Measurements from ENCODE around the gene TGFBR3L. TPM values are rescaled to one million over a fixed set of nuclear protein-coding genes. Genes with fewer than 3 reads are reported as not detected.

Gene TGFBR3L
- polyA plus RNA-seq, 3 donors, result not detected

DNA sequence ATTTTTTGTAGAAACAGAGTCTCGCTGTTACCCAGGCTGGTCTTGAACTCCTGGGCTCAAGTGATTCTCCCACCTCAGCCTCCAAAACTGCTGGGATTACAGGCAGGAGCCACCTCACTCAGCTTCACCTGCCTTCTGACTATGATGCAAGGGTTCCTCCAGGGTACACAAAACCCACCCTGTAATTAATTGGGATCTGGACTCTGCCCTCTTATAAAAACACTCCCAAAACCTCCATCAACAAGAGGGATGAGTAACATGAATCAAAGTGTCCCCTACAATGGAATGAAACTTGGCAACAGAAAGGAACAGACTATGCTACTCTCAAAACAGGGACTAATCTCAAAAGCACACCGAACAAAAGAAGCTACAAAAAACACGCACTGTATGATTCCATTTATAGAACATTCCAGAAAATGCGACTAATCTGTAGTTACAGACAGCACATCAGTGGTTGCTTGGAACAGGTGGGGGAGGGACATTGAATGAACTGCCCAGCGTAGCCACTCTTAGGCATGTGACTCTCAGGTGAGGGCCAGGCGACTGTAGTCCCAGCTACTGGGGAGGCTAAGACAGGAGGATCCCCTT, 37.3 kb upstream of the TGFBR3L start:
- Histone ChIP-seq H3K79me2 (ENCODE audit: insufficient read depth, low read length) (no peaks in the 10 kb centered on the region), H3K4me1 (ENCODE audit: control insufficient read depth in 1 of 2, insufficient read depth in 2 of 2, low read length in 2 of 2) (peaks cover under 1 to 8% of the 10 kb centered on the region in 2 donors), H3K36me3 (replicated peaks in 1 of 2; ENCODE audit: control insufficient read depth in 1 of 2, insufficient read depth in 2 of 2, low read length in 2 of 2) (no peaks in the 10 kb centered on the region), H4K20me1 (ENCODE audit: insufficient read depth, low read length) (no peaks in the 10 kb centered on the region), H3K9me3 (replicated peaks in 1 of 2; ENCODE audit: control insufficient read depth in 1 of 2, insufficient read depth in 1 of 2, low read length in 2 of 2) (peaks cover 6 to 14% of the 10 kb centered on the region in 2 donors), H3K4me2 (replicated peaks; ENCODE audit: extremely low read depth, low read length, poor library complexity, severe bottlenecking) (no peak overlapping the region), H2AFZ (ENCODE audit: insufficient read depth, low read depth, low read length, poor library complexity, severe bottlenecking) (no peak overlapping the region), H3K9ac (ENCODE audit: insufficient read depth, low read length, poor library complexity, severe bottlenecking) (no peak overlapping the region), H3K27me3 (ENCODE audit: control insufficient read depth in 2 of 2, insufficient read depth in 2 of 2, low read length in 2 of 2) (peaks cover 23 to 39% of the 10 kb centered on the region in 2 donors), H3K27ac (ENCODE audit: low read depth in 1 of 2, low read length in 2 of 2) (no peak overlapping the region), H3K4me3 (replicated peaks in 1 of 3; ENCODE audit: low read depth in 2 of 3, low read length in 3 of 3) (no peak overlapping the region)
- no peak for DNase-seq
- peaks cover 37 to 53% (median 51%) of the 10 kb centered on the region in 3 donors for H3K27me3 Mint-ChIP-seq (ENCODE audit: low read depth in 3 of 3)
- intact Hi-C loops (cut with micrococcal nuclease), result no loop called here
- no peak overlapping the region for H3K27ac Mint-ChIP-seq
- peaks cover 2% of the 10 kb centered on the region for H3K4me1 Mint-ChIP-seq
- TF ChIP-seq, protein P1, sequence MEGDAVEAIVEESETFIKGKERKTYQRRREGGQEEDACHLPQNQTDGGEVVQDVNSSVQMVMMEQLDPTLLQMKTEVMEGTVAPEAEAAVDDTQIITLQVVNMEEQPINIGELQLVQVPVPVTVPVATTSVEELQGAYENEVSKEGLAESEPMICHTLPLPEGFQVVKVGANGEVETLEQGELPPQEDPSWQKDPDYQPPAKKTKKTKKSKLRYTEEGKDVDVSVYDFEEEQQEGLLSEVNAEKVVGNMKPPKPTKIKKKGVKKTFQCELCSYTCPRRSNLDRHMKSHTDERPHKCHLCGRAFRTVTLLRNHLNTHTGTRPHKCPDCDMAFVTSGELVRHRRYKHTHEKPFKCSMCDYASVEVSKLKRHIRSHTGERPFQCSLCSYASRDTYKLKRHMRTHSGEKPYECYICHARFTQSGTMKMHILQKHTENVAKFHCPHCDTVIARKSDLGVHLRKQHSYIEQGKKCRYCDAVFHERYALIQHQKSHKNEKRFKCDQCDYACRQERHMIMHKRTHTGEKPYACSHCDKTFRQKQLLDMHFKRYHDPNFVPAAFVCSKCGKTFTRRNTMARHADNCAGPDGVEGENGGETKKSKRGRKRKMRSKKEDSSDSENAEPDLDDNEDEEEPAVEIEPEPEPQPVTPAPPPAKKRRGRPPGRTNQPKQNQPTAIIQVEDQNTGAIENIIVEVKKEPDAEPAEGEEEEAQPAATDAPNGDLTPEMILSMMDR (IDR thresholded peaks at IDR 0.05), result no peak
- 97% methylated on average over 3 of the region's 6 CpGs for WGBS (ENCODE audit: insufficient coverage)
- no peak overlapping the region for H3K4me3 Mint-ChIP-seq
- H3K36me3 Mint-ChIP-seq, result peaks cover 0 to 4% of the 10 kb centered on the region in 2 donors
- H3K9me3 Mint-ChIP-seq, result peaks cover 2 to 27% (median 13%) of the 10 kb centered on the region in 7 donors

DNA sequence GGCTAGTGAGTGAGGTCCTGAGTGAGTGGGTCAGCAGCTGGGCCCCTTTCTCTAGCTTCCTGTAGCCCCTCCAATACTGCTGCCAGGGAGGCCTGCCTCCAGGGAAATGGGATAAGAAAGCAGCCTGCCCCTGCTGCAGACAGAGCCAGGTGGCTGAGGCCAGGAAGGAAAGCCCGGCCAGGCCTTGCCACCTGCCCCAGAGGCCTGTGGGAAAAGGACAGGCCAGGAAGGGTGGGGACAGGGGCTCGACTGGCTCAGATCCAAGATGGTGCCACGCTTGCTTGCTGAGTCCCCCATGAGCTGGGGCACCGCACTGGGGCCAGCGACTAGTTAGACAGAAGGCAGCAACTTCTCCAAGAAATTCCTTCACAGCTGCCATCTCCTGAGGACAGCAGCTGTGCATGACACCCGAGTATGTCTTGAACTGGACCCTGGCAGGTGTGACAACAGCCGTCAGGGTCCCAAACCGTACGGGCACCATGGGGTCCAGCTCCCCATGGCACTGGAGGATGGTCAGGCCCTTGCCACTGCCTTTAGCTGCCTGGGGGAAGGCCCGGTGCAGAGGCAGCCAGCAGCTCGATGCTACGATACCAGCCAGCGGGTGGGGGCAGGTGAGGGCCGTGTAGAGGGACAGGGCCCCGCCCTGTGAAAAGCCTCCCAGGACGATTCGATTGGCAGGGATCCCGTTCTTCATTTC, 35.4 kb upstream of the TGFBR3L start:
- Mint-ChIP-seq H3K9me3 (peaks cover 2 to 19% (median 9%) of the 10 kb centered on the region in 7 donors), H3K27me3 (ENCODE audit: low read depth in 3 of 3) (peaks cover 24 to 37% (median 36%) of the 10 kb centered on the region in 3 donors), H3K27ac (peak overlapping the region in 1 of 7 donors; percentile 46), H3K4me1 (peaks cover 2% of the 10 kb centered on the region), H3K36me3 (no peaks in the 10 kb centered on the region), H3K4me3 (no peak overlapping the region)
- Histone ChIP-seq H3K4me1 (ENCODE audit: control insufficient read depth in 1 of 2, insufficient read depth in 2 of 2, low read length in 2 of 2) (peaks cover 0 to 5% of the 10 kb centered on the region in 2 donors), H3K4me3 (replicated peaks in 1 of 3; ENCODE audit: low read depth in 2 of 3, low read length in 3 of 3) (no peak overlapping the region), H3K9ac (ENCODE audit: insufficient read depth, low read length, poor library complexity, severe bottlenecking) (no peak overlapping the region), H2AFZ (ENCODE audit: insufficient read depth, low read depth, low read length, poor library complexity, severe bottlenecking) (no peak overlapping the region), H4K20me1 (ENCODE audit: insufficient read depth, low read length) (no peaks in the 10 kb centered on the region), H3K36me3 (replicated peaks in 1 of 2; ENCODE audit: control insufficient read depth in 1 of 2, insufficient read depth in 2 of 2, low read length in 2 of 2) (no peaks in the 10 kb centered on the region), H3K9me3 (replicated peaks in 1 of 2; ENCODE audit: control insufficient read depth in 1 of 2, insufficient read depth in 1 of 2, low read length in 2 of 2) (peaks cover 3 to 6% of the 10 kb centered on the region in 2 donors), H3K27me3 (ENCODE audit: control insufficient read depth in 2 of 2, insufficient read depth in 2 of 2, low read length in 2 of 2) (peaks cover 8 to 23% of the 10 kb centered on the region in 2 donors), H3K79me2 (ENCODE audit: insufficient read depth, low read length) (no peaks in the 10 kb centered on the region), H3K27ac (ENCODE audit: low read depth in 1 of 2, low read length in 2 of 2) (no peak overlapping the region), H3K4me2 (replicated peaks; ENCODE audit: extremely low read depth, low read length, poor library complexity, severe bottlenecking) (no peak overlapping the region)
- TF ChIP-seq, protein P1 (IDR thresholded peaks at IDR 0.05), result no peak
- DNase-seq, result no peak
- intact Hi-C loops (cut with micrococcal nuclease), result no loop called here
- 91% methylated on average over 12 of the region's 18 CpGs for WGBS (ENCODE audit: insufficient coverage)
